ENCODE results near the gene TMC4. TPM values are rescaled to one million over a fixed set of nuclear protein-coding genes. Genes with fewer than 3 reads are reported as not detected.

The TMC4 gene
- total and polyA plus RNA-seq, 2 donors = 2.1 to 15.4 TPM

DNA sequence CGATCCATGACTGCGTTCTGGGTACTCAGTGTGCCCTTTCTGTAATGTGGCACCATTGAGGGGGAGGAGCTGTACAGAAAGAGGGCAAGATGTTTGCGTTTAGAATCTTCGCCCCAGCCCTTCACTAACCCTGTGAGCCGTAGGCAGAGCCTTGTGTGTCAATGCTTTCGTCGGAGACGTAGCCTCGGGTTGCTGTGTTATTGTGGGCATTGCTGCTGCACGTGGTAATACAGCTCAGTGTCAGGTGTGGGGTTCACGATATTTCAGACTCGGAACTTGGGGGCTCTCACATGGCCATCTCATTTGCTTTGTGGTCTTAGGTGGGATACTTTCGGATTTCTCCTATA, 33.8 kb upstream of the TMC4 start:
- H3K9me3 ChIP-seq (ENCODE audit: control insufficient read depth in 2 of 2, insufficient read depth in 1 of 2, low read length in 1 of 2) = peaks cover 0 to 5% of the 10 kb centered on the region in 2 donors
- no peak overlapping the region for H3K27ac ChIP-seq (ENCODE audit: low read depth in 1 of 2, low read length in 1 of 2)
- no peaks in the 10 kb centered on the region for H3K27me3 ChIP-seq (ENCODE audit: control insufficient read depth in 2 of 2, insufficient read depth in 1 of 2, low read length in 1 of 2)
- no peak overlapping the region for H3K4me3 ChIP-seq (ENCODE audit: low read length in 2 of 2)
- 85% methylated on average over 13 of the region's 13 CpGs for WGBS
- peaks cover 23 to 57% of the 10 kb centered on the region in 2 donors for H3K4me1 ChIP-seq (ENCODE audit: control insufficient read depth in 2 of 2, insufficient read depth in 2 of 2, low read length in 2 of 2)
- peaks cover 66 to 71% of the 10 kb centered on the region in 2 donors for H3K36me3 ChIP-seq (ENCODE audit: control insufficient read depth in 2 of 2, insufficient read depth in 2 of 2, low read length in 1 of 2)
- no peak for DNase-seq (ENCODE audit: low read depth in 6 of 9, low spot score in 9 of 9)

DNA sequence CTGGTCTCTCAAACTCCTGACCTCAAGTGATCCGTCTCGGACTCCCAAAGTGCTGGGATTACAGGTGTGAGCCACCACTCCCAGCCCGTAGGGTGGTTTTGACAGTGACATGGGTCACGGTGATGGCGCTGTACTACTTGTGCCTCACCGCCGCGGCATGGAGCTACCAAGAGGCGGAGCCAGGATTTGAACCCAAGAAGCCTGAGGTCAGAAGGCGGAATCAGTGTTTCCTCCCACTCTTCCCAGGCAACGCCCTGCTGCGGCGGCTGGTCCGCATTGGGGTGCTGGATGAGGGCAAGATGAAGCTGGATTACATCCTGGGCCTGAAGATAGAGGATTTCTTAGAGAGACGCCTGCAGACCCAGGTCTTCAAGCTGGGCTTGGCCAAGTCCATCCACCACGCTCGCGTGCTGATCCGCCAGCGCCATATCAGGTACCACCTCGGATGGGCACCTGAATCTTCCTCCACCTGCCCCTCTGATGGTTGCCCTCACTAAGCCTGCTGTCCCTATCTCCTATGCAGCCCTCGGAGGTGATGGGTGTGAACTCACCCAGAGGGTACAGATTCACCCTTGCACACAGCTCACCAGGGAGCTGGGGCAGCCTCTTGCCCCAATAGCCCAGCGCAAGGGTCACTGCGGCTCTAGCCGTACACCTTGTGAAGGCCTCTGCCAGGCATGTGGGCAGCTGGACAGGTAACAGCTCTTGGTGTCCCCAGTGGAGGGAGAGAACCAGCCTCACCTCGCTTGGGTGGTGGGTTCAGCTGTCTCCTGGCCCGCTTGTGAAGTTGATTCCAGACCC, 33.3 kb upstream of the TMC4 start:
- no peak overlapping the region for H3K27ac ChIP-seq (ENCODE audit: low read depth in 1 of 2, low read length in 1 of 2)
- DNase-seq (ENCODE audit: low read depth in 6 of 9, low spot score in 9 of 9) = no peak

DNA sequence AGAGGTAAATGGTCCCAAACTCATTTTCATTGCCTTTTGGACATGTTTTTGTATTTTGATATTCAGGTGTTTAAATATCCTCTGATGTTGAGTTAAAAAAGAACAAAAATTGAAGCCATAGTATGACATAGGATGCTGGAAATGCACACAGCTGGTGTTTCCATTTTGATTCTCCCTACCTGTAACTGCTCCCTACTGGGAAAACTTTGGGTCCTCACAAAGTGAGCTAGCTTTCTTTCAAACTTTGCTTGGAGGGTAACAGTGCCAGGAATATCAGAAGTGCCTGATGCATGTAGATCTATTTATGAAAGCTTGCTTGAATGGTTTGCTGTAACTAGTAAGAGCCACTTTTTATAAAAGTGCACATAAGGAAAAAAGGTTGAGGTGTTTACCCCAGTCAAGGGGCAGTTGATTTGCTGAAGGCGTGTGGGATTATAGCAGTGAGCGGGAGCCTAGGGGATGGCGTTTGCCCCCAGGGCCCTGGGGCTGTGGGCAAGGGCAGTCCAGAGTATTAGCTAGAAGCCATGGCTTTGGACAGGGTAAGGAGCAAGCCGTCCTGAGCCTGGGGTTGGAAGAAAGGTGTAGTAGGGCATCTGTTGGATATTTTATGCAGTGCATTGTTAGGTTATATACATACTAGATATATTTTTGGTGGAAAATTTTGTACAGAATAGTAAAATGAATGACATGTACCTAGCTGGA, 32.0 kb upstream of the TMC4 start:
- no peak overlapping the region for H3K4me3 ChIP-seq (ENCODE audit: low read length in 2 of 2)
- no peak for DNase-seq (ENCODE audit: low read depth in 6 of 9, low spot score in 9 of 9)
- peaks cover 66 to 79% of the 10 kb centered on the region in 2 donors for H3K36me3 ChIP-seq (ENCODE audit: control insufficient read depth in 2 of 2, insufficient read depth in 2 of 2, low read length in 1 of 2)
- WGBS = 94% methylated on average over 4 of the region's 4 CpGs
- peaks cover 28 to 57% of the 10 kb centered on the region in 2 donors for H3K4me1 ChIP-seq (ENCODE audit: control insufficient read depth in 2 of 2, insufficient read depth in 2 of 2, low read length in 2 of 2)
- H3K27me3 ChIP-seq (ENCODE audit: control insufficient read depth in 2 of 2, insufficient read depth in 1 of 2, low read length in 1 of 2) = no peaks in the 10 kb centered on the region
- H3K27ac ChIP-seq (ENCODE audit: low read depth in 1 of 2, low read length in 1 of 2) = no peak overlapping the region
- H3K9me3 ChIP-seq (ENCODE audit: control insufficient read depth in 2 of 2, insufficient read depth in 1 of 2, low read length in 1 of 2) = peaks cover 0 to 5% of the 10 kb centered on the region in 2 donors

More for the DNA sequence above, 33.3 kb upstream of the TMC4 start:
- Histone ChIP-seq H3K4me3 (ENCODE audit: low read length in 2 of 2) (no peak overlapping the region), H3K4me1 (ENCODE audit: control insufficient read depth in 2 of 2, insufficient read depth in 2 of 2, low read length in 2 of 2) (peaks cover 28 to 62% of the 10 kb centered on the region in 2 donors), H3K9me3 (ENCODE audit: control insufficient read depth in 2 of 2, insufficient read depth in 1 of 2, low read length in 1 of 2) (peaks cover 0 to 5% of the 10 kb centered on the region in 2 donors), H3K36me3 (ENCODE audit: control insufficient read depth in 2 of 2, insufficient read depth in 2 of 2, low read length in 1 of 2) (peaks cover 66 to 77% of the 10 kb centered on the region in 2 donors), H3K27me3 (ENCODE audit: control insufficient read depth in 2 of 2, insufficient read depth in 1 of 2, low read length in 1 of 2) (no peaks in the 10 kb centered on the region)
- 96% methylated on average over 27 of the region's 27 CpGs for WGBS

- H3K4me1 ChIP-seq (ENCODE audit: control insufficient read depth in 2 of 2, insufficient read depth in 2 of 2, low read length in 2 of 2) = peaks cover 21 to 44% of the 10 kb centered on the region in 2 donors
- peaks cover 57 to 71% of the 10 kb centered on the region in 2 donors for H3K36me3 ChIP-seq (ENCODE audit: control insufficient read depth in 2 of 2, insufficient read depth in 2 of 2, low read length in 1 of 2)
- no peak overlapping the region for H3K27ac ChIP-seq (ENCODE audit: low read depth in 1 of 2, low read length in 1 of 2)
- H3K9me3 ChIP-seq (ENCODE audit: control insufficient read depth in 2 of 2, insufficient read depth in 1 of 2, low read length in 1 of 2) = peaks cover 0 to 4% of the 10 kb centered on the region in 2 donors
- no peaks in the 10 kb centered on the region for H3K27me3 ChIP-seq (ENCODE audit: control insufficient read depth in 2 of 2, insufficient read depth in 1 of 2, low read length in 1 of 2)
- 90% methylated on average over 9 of the region's 9 CpGs for WGBS
- H3K4me3 ChIP-seq (ENCODE audit: low read length in 2 of 2) = no peak overlapping the region
- DNase-seq (ENCODE audit: low read depth in 6 of 9, low spot score in 9 of 9) = no peak
Measured at GRCh38 chr19:54203151-54203611, 30.2 kb upstream of the TMC4 start.

GRCh38 chr19:54201980-54202379, 29.0 kb upstream of the TMC4 start:
- WGBS = 82% methylated on average over 13 of the region's 13 CpGs
- Histone ChIP-seq H3K9me3 (ENCODE audit: control insufficient read depth in 2 of 2, insufficient read depth in 1 of 2, low read length in 1 of 2) (no peaks in the 10 kb centered on the region), H3K4me1 (ENCODE audit: control insufficient read depth in 2 of 2, insufficient read depth in 2 of 2, low read length in 2 of 2) (peaks cover 13 to 36% of the 10 kb centered on the region in 2 donors), H3K27me3 (ENCODE audit: control insufficient read depth in 2 of 2, insufficient read depth in 1 of 2, low read length in 1 of 2) (no peaks in the 10 kb centered on the region), H3K36me3 (ENCODE audit: control insufficient read depth in 2 of 2, insufficient read depth in 2 of 2, low read length in 1 of 2) (peaks cover 48 to 60% of the 10 kb centered on the region in 2 donors), H3K27ac (ENCODE audit: low read depth in 1 of 2, low read length in 1 of 2) (no peak overlapping the region), H3K4me3 (ENCODE audit: low read length in 2 of 2) (peak overlapping the region; percentile 73 to 93)
- DNase-seq (ENCODE audit: low read depth in 6 of 9, low spot score in 9 of 9) = no peak

GRCh38 chr19:54201172-54201701, 28.3 kb upstream of the TMC4 start:
- no peak for DNase-seq (ENCODE audit: low read depth in 6 of 9, low spot score in 9 of 9)
- Histone ChIP-seq H3K9me3 (ENCODE audit: control insufficient read depth in 2 of 2, insufficient read depth in 1 of 2, low read length in 1 of 2) (no peaks in the 10 kb centered on the region), H3K27me3 (ENCODE audit: control insufficient read depth in 2 of 2, insufficient read depth in 1 of 2, low read length in 1 of 2) (no peaks in the 10 kb centered on the region), H3K27ac (ENCODE audit: low read depth in 1 of 2, low read length in 1 of 2) (peak overlapping the region; percentile 96 to 98), H3K4me1 (ENCODE audit: control insufficient read depth in 2 of 2, insufficient read depth in 2 of 2, low read length in 2 of 2) (peaks cover 13 to 34% of the 10 kb centered on the region in 2 donors), H3K4me3 (ENCODE audit: low read length in 2 of 2) (peak overlapping the region; percentile 73 to 93), H3K36me3 (ENCODE audit: control insufficient read depth in 2 of 2, insufficient read depth in 2 of 2, low read length in 1 of 2) (peaks cover 40 to 52% of the 10 kb centered on the region in 2 donors)
- WGBS = 9% methylated on average over 28 of the region's 28 CpGs

- DNase-seq (ENCODE audit: low read depth in 6 of 9, low spot score in 9 of 9) = no peak
- peaks cover 28 to 40% of the 10 kb centered on the region in 2 donors for H3K36me3 ChIP-seq (ENCODE audit: control insufficient read depth in 2 of 2, insufficient read depth in 2 of 2, low read length in 1 of 2)
- no peaks in the 10 kb centered on the region for H3K9me3 ChIP-seq (ENCODE audit: control insufficient read depth in 2 of 2, insufficient read depth in 1 of 2, low read length in 1 of 2)
- peaks cover 13 to 32% of the 10 kb centered on the region in 2 donors for H3K4me1 ChIP-seq (ENCODE audit: control insufficient read depth in 2 of 2, insufficient read depth in 2 of 2, low read length in 2 of 2)
- H3K27me3 ChIP-seq (ENCODE audit: control insufficient read depth in 2 of 2, insufficient read depth in 1 of 2, low read length in 1 of 2) = no peaks in the 10 kb centered on the region
- H3K27ac ChIP-seq (ENCODE audit: low read depth in 1 of 2, low read length in 1 of 2) = no peak overlapping the region
- 99% methylated on average over 16 of the region's 16 CpGs for WGBS
- H3K4me3 ChIP-seq (ENCODE audit: low read length in 2 of 2) = no peak overlapping the region
Measured at GRCh38 chr19:54199401-54199800, 26.4 kb upstream of the TMC4 start.

GRCh38 chr19:54197121-54197520, 24.2 kb upstream of the TMC4 start:
- Histone ChIP-seq H3K36me3 (ENCODE audit: control insufficient read depth in 2 of 2, insufficient read depth in 2 of 2, low read length in 1 of 2) (peaks cover 20 to 31% of the 10 kb centered on the region in 2 donors), H3K9me3 (ENCODE audit: control insufficient read depth in 2 of 2, insufficient read depth in 1 of 2, low read length in 1 of 2) (no peaks in the 10 kb centered on the region), H3K27me3 (ENCODE audit: control insufficient read depth in 2 of 2, insufficient read depth in 1 of 2, low read length in 1 of 2) (no peaks in the 10 kb centered on the region), H3K27ac (ENCODE audit: low read depth in 1 of 2, low read length in 1 of 2) (no peak overlapping the region), H3K4me1 (ENCODE audit: control insufficient read depth in 2 of 2, insufficient read depth in 2 of 2, low read length in 2 of 2) (peaks cover 9 to 17% of the 10 kb centered on the region in 2 donors), H3K4me3 (ENCODE audit: low read length in 2 of 2) (no peak overlapping the region)
- WGBS = 94% methylated on average over 3 of the region's 3 CpGs
- DNase-seq (ENCODE audit: low read depth in 6 of 9, low spot score in 9 of 9) = no peak

DNA sequence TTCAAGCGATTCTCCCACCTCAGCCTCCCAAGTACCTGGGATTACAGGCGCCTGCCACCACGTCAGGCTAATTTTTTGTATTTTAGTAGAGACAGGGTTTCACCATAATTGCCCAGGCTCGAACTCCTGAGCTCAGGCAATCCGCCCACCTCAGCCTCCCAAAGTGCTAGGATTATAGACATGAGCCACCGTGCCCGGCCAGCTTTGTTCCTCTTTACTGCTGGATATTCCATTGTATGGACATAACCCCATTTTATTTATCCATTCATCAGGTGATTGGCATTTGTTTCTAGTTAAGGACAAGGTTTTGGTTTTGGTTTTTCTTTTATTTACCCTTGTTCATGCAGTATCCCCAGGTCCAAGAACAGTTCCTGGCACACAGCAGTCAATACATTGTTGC, 23.6 kb upstream of the TMC4 start:
- 98% methylated on average over 7 of the region's 7 CpGs for WGBS
- H3K4me1 ChIP-seq (ENCODE audit: control insufficient read depth in 2 of 2, insufficient read depth in 2 of 2, low read length in 2 of 2) = peaks cover 11 to 17% of the 10 kb centered on the region in 2 donors
- H3K9me3 ChIP-seq (ENCODE audit: control insufficient read depth in 2 of 2, insufficient read depth in 1 of 2, low read length in 1 of 2) = no peaks in the 10 kb centered on the region
- H3K4me3 ChIP-seq (ENCODE audit: low read length in 2 of 2) = no peak overlapping the region
- peaks cover 17 to 25% of the 10 kb centered on the region in 2 donors for H3K36me3 ChIP-seq (ENCODE audit: control insufficient read depth in 2 of 2, insufficient read depth in 2 of 2, low read length in 1 of 2)
- H3K27me3 ChIP-seq (ENCODE audit: control insufficient read depth in 2 of 2, insufficient read depth in 1 of 2, low read length in 1 of 2) = no peaks in the 10 kb centered on the region
- DNase-seq (ENCODE audit: low read depth in 6 of 9, low spot score in 9 of 9) = no peak
- H3K27ac ChIP-seq (ENCODE audit: low read depth in 1 of 2, low read length in 1 of 2) = no peak overlapping the region

All from thymus (tissue), 11 donors.